CD14-positive monocyte (primary cell): ENCODE measurements around the gene PSMB1. TPM values are rescaled to one million over a fixed set of nuclear protein-coding genes. Genes with fewer than 3 reads are reported as not detected.

Experiments used
- DNase-seq, 3 donors: peaks; one replicate each; pipeline ENCODE4 v3.0.0-alpha.2; 2011 to 2022
- H2AFZ ChIP-seq: 2 replicates; pipeline ENCODE4 v1.6.0; 2012; ENCODE audit warnings: mild to moderate bottlenecking, low read depth, low read length, inconsistent platforms; ENCODE audit not compliant: insufficient read depth, poor library complexity, severe bottlenecking
- H3K27ac ChIP-seq, 2 donors: 1 replicate in 1 of 2; 2 replicates in 1 of 2; pipeline ENCODE4 v1.5.1; 2012 to 2013; ENCODE audit warnings: low read length in 2 of 2, control low read depth in 1 of 2, inconsistent platforms in 1 of 2, low read depth in 1 of 2, mild to moderate bottlenecking in 1 of 2
- H3K27me3 ChIP-seq, 2 donors: one replicate each; pipeline versions ENCODE4 v1.6.0 to v1.6.1; 2011 to 2013; ENCODE audit warnings: low read length in 2 of 2; ENCODE audit not compliant: control insufficient read depth in 2 of 2, insufficient read depth in 2 of 2
- H3K36me3 ChIP-seq, 2 donors: replicated peaks in 1 of 2; 1 replicate in 1 of 2; 2 replicates in 1 of 2; pipeline versions ENCODE4 v1.5.1 to v1.6.1; 2012 to 2013; ENCODE audit warnings: low read length in 2 of 2, control low read depth in 1 of 2, inconsistent platforms in 1 of 2, mild to moderate bottlenecking in 1 of 2; ENCODE audit not compliant: insufficient read depth in 2 of 2, control insufficient read depth in 1 of 2
- H3K4me1 ChIP-seq, 2 donors: 1 replicate in 1 of 2; 2 replicates in 1 of 2; pipeline versions ENCODE4 v1.5.1 to v1.6.1; 2012 to 2013; ENCODE audit warnings: low read length in 2 of 2, control low read depth in 1 of 2, inconsistent platforms in 1 of 2, mild to moderate bottlenecking in 1 of 2, moderate library complexity in 1 of 2; ENCODE audit not compliant: insufficient read depth in 2 of 2, control insufficient read depth in 1 of 2
- H3K4me2 ChIP-seq: replicated peaks from 2 replicates; pipeline ENCODE3; 2012; ENCODE audit warnings: low read length, moderate library complexity, mild to moderate bottlenecking; ENCODE audit not compliant: poor library complexity, severe bottlenecking; ENCODE audit errors: extremely low read depth
- H3K4me3 ChIP-seq, 3 experiments: fragments of 200-600 bp in 1 of 3; sonication (generic) in 1 of 3; replicated peaks in 1 of 3; 1 replicate in 2 of 3; 2 replicates in 1 of 3; pipeline ENCODE4 v1.5.1; 2011 to 2013; ENCODE audit warnings: low read length in 3 of 3, mild to moderate bottlenecking in 3 of 3, control low read depth in 2 of 3, low read depth in 2 of 3, inconsistent platforms in 1 of 3, moderate library complexity in 1 of 3
- H3K79me2 ChIP-seq: 2 replicates; pipeline ENCODE4 v1.6.0; 2012; ENCODE audit warnings: mild to moderate bottlenecking, control low read depth, inconsistent platforms, low read length, moderate library complexity; ENCODE audit not compliant: insufficient read depth
- H3K9ac ChIP-seq: 2 replicates; pipeline ENCODE4 v1.6.0; 2017; ENCODE audit warnings: low read length, mild to moderate bottlenecking; ENCODE audit not compliant: insufficient read depth, poor library complexity, severe bottlenecking
- H3K9me3 ChIP-seq, 2 donors: replicated peaks in 1 of 2; 1 replicate in 1 of 2; 2 replicates in 1 of 2; pipeline versions ENCODE4 v1.5.1 to v1.6.1; 2012 to 2013; ENCODE audit warnings: low read length in 2 of 2, control low read depth in 1 of 2; ENCODE audit not compliant: control insufficient read depth in 1 of 2, insufficient read depth in 1 of 2
- H4K20me1 ChIP-seq: 2 replicates; pipeline ENCODE4 v1.6.0; 2012; ENCODE audit warnings: mild to moderate bottlenecking, low read length, control low read depth, moderate library complexity; ENCODE audit not compliant: insufficient read depth
- H3K27ac Mint-ChIP-seq, 7 donors: one replicate each; pipeline ENCODE4 v1.8.0; 2020; ENCODE audit warnings: mild to moderate bottlenecking in 7 of 7, mixed read lengths in 7 of 7, moderate library complexity in 6 of 7, inconsistent platforms in 2 of 7
- H3K27me3 Mint-ChIP-seq, 3 donors: one replicate each; pipeline ENCODE4 v1.8.0; 2021 to 2022; ENCODE audit warnings: low read depth in 3 of 3, mild to moderate bottlenecking in 3 of 3, mixed read lengths in 3 of 3, moderate library complexity in 3 of 3, inconsistent platforms in 1 of 3
- H3K36me3 Mint-ChIP-seq, 2 donors: one replicate each; pipeline ENCODE4 v1.8.0; 2020; ENCODE audit warnings: mixed read lengths in 2 of 2, inconsistent platforms in 1 of 2, mild to moderate bottlenecking in 1 of 2
- H3K4me1 Mint-ChIP-seq: one replicate; pipeline ENCODE4 v1.8.0; 2020; ENCODE audit warnings: mild to moderate bottlenecking, mixed read lengths
- H3K4me3 Mint-ChIP-seq, 2 donors: one replicate each; pipeline ENCODE4 v1.8.0; 2020; ENCODE audit warnings: mild to moderate bottlenecking in 2 of 2, mixed read lengths in 2 of 2, moderate library complexity in 1 of 2
- H3K9me3 Mint-ChIP-seq, 7 donors: one replicate each; pipeline ENCODE4 v1.8.0; 2020 to 2022; ENCODE audit warnings: mixed read lengths in 7 of 7, mild to moderate bottlenecking in 6 of 7, moderate library complexity in 6 of 7, inconsistent platforms in 2 of 7
- WGBS: methylation state at CpG from one replicate; pipeline ENCODE4 v1.1.5; 2013; ENCODE audit warnings: missing lambda C conversion rate; ENCODE audit not compliant: insufficient coverage; 5-methylcytosine and 5-hydroxymethylcytosine counted together
- intact Hi-C, 2 donors: fragments of 100-400 bp; cut with micrococcal nuclease; formaldehyde crosslinking; loops; one replicate each; pipeline versions ENCODE4 v1.15.0 to v1.15.1; 2023
- polyA minus RNA-seq: library from RNA; depleted of rRNA, polyadenylated mRNA; stranded (reverse); fragments of >200 nt; gene quantifications from 2 replicates; pipeline ENCODE4 v1.2.3, GENCODE V29; 2012
- polyA plus RNA-seq, 3 donors: library from polyadenylated mRNA; depleted of rRNA in 1 of 3; unstranded in 2 of 3; stranded (reverse) in 1 of 3; fragments of 300-500 nt in 2 of 3; fragments of >200 nt in 1 of 3; fragmentation: Illumina TruSeq in 2 of 3; gene quantifications; 1 replicate in 2 of 3; 2 replicates in 1 of 3; pipeline ENCODE4 v1.2.3, GENCODE V29; 2012 to 2021
- total RNA-seq, 12 experiments: library from RNA in 1 of 12; stranded (reverse) in 1 of 12; fragments of 120-200 nt in 1 of 12; gene quantifications; one replicate each; pipeline ENCODE4 v1.2.4 and lab custom pipeline; 2013 to 2026; ENCODE audit warnings: mixed read lengths in 6 of 12, inconsistent platforms in 1 of 12
- TF ChIP-seq, protein P1 (sequence below): fragments of 200-600 bp; IDR thresholded peaks from one replicate; pipeline ENCODE4 v1.8.0; 2022; ENCODE audit warnings: antibody characterized with exemption, mild to moderate bottlenecking

The PSMB1 gene
- total RNA-seq (2013) = 227 TPM
- polyA plus RNA-seq (100 to 1,000 TPM; 172 to 647 (median 558) TPM), polyA minus RNA-seq (110 and 175 TPM in 2 replicates), total RNA-seq (lab: John Stamatoyannopoulos, UW) (44.2 to 96.3 (median 77.7) reads per million in 11 experiments)

DNA sequence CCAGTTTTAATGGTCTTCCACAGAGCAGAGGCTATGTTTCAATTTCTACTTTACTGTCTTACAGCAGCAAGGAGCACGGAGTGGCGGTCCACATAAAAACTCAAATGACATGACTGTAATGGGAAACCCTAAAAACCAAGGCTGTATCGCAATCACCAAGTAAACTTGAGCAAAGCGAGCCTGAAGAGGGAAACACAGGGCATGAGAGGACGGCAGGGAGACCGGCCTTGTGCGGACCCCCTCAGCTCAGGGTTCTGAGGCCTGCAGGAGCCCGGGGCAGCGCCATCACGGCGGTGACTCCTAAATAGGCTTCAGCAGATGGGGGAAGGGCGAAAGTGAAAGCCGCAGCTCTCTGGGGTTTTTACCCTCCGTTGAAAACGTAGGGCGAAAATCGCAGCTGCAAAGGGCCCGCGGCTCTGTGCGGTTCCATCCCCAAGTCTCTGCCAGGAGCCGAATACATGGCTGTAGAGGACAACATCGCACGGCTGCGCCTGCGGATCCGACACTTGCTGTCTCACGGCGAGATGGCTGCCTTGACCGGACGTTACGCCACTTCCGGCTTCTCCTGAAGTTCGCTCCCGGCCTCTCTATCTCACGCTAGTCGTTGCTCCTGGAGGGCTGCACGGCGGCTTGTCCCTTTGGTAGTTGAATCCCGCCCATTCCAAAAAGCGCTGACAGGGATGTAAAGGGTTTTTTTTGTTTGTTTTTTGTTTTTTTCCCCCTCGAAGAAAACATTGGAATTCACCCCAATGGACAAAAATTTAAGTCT lies at the start of gene PSMB1:
Gene PSMB1 (minus strand): TSS at position 543 of the 769 bp plus-strand sequence. CDS start 65 bp downstream, at position 478.
- WGBS = under 1% methylated on average over 34 of the region's 41 CpGs
- peak within 1 kb of the TSS; percentile 89 for H2AFZ ChIP-seq
- H3K4me2 ChIP-seq = peak within 1 kb of the TSS; percentile 87
- H3K79me2 ChIP-seq = peaks cover 89% of the 10 kb centered on the region
- Mint-ChIP-seq H3K9me3 (no peaks in the 10 kb centered on the region), H3K27me3 (no peaks in the 10 kb centered on the region), H3K27ac (no peak within 1 kb of the TSS), H3K4me1 (peaks cover 13% of the 10 kb centered on the region), H3K36me3 (peaks cover 24 to 27% of the 10 kb centered on the region in 2 donors), H3K4me3 (no peak within 1 kb of the TSS)
- H3K27me3 ChIP-seq = no peaks in the 10 kb centered on the region
- H3K4me1 ChIP-seq = peaks cover 22 to 26% of the 10 kb centered on the region in 2 donors
- H3K27ac ChIP-seq = peak within 1 kb of the TSS; percentile 96
- peak within 1 kb of the TSS; percentile 94 for H3K9ac ChIP-seq
- intact Hi-C loops = loop anchor here (5.0 kb wide), 2 partner anchors 246 to 851 kb away; partner anchors contain the start of genes C6orf120 (in 2 of the 2), FAM120B (in 2 of the 2) and WDR27 (in 2 of the 2)
- H3K4me3 ChIP-seq = peak within 1 kb of the TSS; percentile 71 to 90 (median 89)
- peak; percentile 90 to 94 (median 92) for DNase-seq
- no peaks in the 10 kb centered on the region for H3K9me3 ChIP-seq
- peaks cover 18% of the 10 kb centered on the region for H4K20me1 ChIP-seq
- TF ChIP-seq, protein P1, sequence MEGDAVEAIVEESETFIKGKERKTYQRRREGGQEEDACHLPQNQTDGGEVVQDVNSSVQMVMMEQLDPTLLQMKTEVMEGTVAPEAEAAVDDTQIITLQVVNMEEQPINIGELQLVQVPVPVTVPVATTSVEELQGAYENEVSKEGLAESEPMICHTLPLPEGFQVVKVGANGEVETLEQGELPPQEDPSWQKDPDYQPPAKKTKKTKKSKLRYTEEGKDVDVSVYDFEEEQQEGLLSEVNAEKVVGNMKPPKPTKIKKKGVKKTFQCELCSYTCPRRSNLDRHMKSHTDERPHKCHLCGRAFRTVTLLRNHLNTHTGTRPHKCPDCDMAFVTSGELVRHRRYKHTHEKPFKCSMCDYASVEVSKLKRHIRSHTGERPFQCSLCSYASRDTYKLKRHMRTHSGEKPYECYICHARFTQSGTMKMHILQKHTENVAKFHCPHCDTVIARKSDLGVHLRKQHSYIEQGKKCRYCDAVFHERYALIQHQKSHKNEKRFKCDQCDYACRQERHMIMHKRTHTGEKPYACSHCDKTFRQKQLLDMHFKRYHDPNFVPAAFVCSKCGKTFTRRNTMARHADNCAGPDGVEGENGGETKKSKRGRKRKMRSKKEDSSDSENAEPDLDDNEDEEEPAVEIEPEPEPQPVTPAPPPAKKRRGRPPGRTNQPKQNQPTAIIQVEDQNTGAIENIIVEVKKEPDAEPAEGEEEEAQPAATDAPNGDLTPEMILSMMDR = no peak
- H3K36me3 ChIP-seq = peaks cover 23 to 36% of the 10 kb centered on the region in 2 donors

DNA sequence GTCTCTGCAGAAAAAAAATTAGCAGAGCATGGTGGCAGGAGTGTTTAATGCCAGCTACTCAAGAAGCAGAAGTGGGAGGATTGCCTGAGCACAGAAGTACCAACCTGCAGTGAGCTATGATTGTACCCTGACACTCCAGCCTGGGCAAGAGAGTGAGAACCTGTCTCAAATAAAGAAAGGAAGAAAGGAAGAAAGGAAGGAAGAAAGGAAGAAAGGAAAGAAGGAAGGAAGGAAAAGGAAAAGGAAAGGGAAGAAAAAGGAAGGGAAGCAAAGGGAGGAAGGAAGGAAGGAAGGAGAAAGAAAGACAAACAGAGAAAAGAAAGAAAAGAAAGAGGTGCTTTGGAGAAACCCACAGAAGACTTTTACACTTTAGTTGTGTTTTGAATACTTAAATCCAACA lies 44.2 kb upstream of the PSMB1 start:
- Histone ChIP-seq H3K9ac (no peak overlapping the region), H3K36me3 (no peaks in the 10 kb centered on the region), H3K9me3 (peaks cover 3 to 9% of the 10 kb centered on the region in 2 donors), H3K4me2 (no peak overlapping the region), H2AFZ (no peak overlapping the region), H3K4me3 (no peak overlapping the region), H3K4me1 (no peaks in the 10 kb centered on the region), H3K27me3 (no peaks in the 10 kb centered on the region), H3K79me2 (no peaks in the 10 kb centered on the region), H3K27ac (no peak overlapping the region), H4K20me1 (no peaks in the 10 kb centered on the region)
- TF ChIP-seq, protein P1 = no peak
- no peaks in the 10 kb centered on the region for H3K4me1 Mint-ChIP-seq
- peak overlapping the region in 1 of 2 donors; percentile 5 for H3K4me3 Mint-ChIP-seq
- DNase-seq = no peak
- intact Hi-C loops = no loop called here
- H3K27me3 Mint-ChIP-seq = peaks cover 7 to 16% (median 11%) of the 10 kb centered on the region in 3 donors
- peaks cover 6 to 16% (median 11%) of the 10 kb centered on the region in 7 donors for H3K9me3 Mint-ChIP-seq
- H3K36me3 Mint-ChIP-seq = no peaks in the 10 kb centered on the region
- H3K27ac Mint-ChIP-seq = no peak overlapping the region
